ENCODE measurements around the gene CHST11.

Gene CHST11

DNA sequence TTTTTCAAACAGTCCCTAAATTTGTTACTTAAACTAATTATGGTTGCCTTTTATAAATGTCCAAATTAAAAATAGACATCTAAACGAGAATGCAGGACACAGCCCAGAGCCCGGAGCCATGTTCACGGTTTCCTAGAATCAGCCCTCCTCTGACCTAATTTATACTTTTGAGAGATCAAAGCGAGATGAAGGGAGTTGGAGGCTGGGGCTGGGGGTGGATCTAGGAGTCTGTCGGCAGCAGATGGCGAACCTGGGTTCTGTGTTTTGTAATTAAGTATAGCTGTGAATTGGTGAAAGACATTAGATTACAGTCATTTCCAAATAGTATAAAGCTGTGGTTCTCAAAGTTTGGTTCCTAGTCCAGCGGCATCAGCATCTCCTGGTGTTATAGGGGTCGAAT lies 291.2 kb downstream of the CHST11 start:
- no peak overlapping the region for H3K4me3 ChIP-seq (ENCODE audit: low read length)
- no peak for DNase-seq (ENCODE audit: low read depth)
- TF ChIP-seq, protein P1, sequence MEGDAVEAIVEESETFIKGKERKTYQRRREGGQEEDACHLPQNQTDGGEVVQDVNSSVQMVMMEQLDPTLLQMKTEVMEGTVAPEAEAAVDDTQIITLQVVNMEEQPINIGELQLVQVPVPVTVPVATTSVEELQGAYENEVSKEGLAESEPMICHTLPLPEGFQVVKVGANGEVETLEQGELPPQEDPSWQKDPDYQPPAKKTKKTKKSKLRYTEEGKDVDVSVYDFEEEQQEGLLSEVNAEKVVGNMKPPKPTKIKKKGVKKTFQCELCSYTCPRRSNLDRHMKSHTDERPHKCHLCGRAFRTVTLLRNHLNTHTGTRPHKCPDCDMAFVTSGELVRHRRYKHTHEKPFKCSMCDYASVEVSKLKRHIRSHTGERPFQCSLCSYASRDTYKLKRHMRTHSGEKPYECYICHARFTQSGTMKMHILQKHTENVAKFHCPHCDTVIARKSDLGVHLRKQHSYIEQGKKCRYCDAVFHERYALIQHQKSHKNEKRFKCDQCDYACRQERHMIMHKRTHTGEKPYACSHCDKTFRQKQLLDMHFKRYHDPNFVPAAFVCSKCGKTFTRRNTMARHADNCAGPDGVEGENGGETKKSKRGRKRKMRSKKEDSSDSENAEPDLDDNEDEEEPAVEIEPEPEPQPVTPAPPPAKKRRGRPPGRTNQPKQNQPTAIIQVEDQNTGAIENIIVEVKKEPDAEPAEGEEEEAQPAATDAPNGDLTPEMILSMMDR (conservative IDR thresholded peaks at IDR 0.05; ENCODE audit: low read depth, low read length) = no peak

- DNase-seq (ENCODE audit: low read depth) = no peak
- H3K4me3 ChIP-seq (ENCODE audit: low read length) = no peak overlapping the region
- TF ChIP-seq, protein P1 (conservative IDR thresholded peaks at IDR 0.05; ENCODE audit: low read depth, low read length) = no peak
Observed at GRCh38 chr12:104748356-104748755, 291.6 kb downstream of the CHST11 start.

DNA sequence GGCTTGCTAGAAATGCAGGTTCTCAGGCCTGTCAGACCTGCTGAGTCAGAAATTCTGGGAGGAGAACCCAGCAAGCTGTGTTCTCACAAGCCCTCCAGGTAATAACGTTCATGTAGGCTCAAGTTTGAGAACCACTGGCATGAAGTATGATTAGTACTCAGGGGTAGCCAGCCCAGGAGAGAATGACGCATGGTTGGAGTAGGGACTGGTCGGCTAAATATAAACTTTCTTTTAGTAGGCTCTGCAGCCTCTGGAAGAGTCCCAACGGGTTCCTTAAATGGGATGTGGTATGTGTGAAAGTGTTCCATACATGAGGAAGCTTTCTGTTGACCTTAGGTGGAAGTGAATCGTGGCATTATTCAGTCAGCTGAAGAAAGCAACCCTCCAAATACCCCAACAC lies 292.0 kb downstream of the CHST11 start:
- TF ChIP-seq, protein P1 (conservative IDR thresholded peaks at IDR 0.05; ENCODE audit: low read depth, low read length) = no peak
- no peak for DNase-seq (ENCODE audit: low read depth)
- no peak overlapping the region for H3K4me3 ChIP-seq (ENCODE audit: low read length)

DNA sequence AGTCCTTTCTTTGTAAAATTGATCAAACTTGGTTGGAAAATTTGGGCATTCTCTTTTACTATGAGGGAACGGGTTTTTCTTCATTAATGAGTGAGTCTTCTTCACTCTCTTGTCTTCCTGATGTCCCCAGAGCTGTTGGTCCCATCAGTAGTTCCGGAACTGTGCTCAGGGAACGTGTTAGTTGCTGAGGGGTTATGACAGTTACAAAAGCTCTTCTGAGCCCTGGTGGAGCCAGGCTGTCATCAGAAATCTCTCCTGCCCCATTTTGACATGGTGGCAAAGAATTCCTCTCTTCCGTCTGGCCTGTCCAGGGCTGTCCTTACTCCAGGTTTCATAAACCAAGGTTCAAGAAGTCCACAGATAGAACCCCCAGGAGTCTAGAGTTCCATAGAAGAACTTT lies 292.8 kb downstream of the CHST11 start:
- no peak overlapping the region for H3K4me3 ChIP-seq (ENCODE audit: low read length)

GRCh38 chr12:104750061-104750460 lies 293.3 kb downstream of the CHST11 start:
- DNase-seq (ENCODE audit: low read depth) = no peak
- no peak overlapping the region for H3K4me3 ChIP-seq (ENCODE audit: low read length)
- TF ChIP-seq, protein P1 (conservative IDR thresholded peaks at IDR 0.05; ENCODE audit: low read depth, low read length) = no peak

More for the DNA sequence above, 292.8 kb downstream of the CHST11 start:
- TF ChIP-seq, protein P1 (conservative IDR thresholded peaks at IDR 0.05; ENCODE audit: low read depth, low read length) = no peak
- DNase-seq (ENCODE audit: low read depth) = no peak

GRCh38 chr12:104751120-104751519 lies 294.4 kb downstream of the CHST11 start:
- TF ChIP-seq, protein P1 (conservative IDR thresholded peaks at IDR 0.05; ENCODE audit: low read depth, low read length) = no peak
- H3K4me3 ChIP-seq (ENCODE audit: low read length) = no peak overlapping the region
- no peak for DNase-seq (ENCODE audit: low read depth)

DNA sequence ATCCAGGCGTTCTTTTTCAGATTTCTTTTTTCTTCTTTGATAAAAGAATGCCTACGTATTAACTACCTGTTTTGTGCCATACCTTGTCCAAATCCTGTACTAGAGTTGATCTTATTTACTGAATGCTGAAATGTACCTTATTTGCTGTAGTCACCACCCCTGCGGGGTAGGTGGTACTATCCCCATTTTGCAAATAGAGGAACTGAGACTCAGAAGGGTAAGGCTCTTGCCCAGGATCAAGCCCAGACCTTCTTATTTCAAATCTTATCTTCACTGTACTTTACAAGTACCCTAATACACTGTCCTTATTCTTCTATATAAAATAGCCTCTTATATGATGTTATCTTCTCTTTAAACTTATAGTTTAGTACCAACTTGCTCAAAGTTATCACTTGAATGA lies 294.8 kb downstream of the CHST11 start:
- H3K4me3 ChIP-seq (ENCODE audit: low read length) = no peak overlapping the region
- DNase-seq (ENCODE audit: low read depth) = no peak
- TF ChIP-seq, protein P1 (conservative IDR thresholded peaks at IDR 0.05; ENCODE audit: low read depth, low read length) = no peak

All from retinal pigment epithelial cell (primary cell).